SK-N-SH treated with all-trans-retinoic acid at 6 μM for 48 hours (cell line): Measurements from ENCODE around the gene CDK5.
A peak's percentile ranks its signal among the peaks of the same experiment; 100 is the strongest.

Experiments used
- ATAC-seq: fragments of 200-7000 bp; cut with Tn5 transposase; 3 replicates; pipeline ENCODE4 v1.9.1; 2020; ENCODE audit warnings: mild to moderate bottlenecking, moderate library complexity
- ARNTL ChIP-seq: fragments of 450-650 bp; formaldehyde crosslinking; IDR thresholded peaks from 2 replicates; pipeline ENCODE4 v1.5.0; 2020; ENCODE audit warnings: low read depth, mild to moderate bottlenecking, moderate library complexity, borderline replicate concordance
- BACH2 ChIP-seq: fragments of 250-450 bp; sonication (Bioruptor Pico); IDR thresholded peaks from 2 replicates; pipeline ENCODE4 v1.9.0; 2021; ENCODE audit warnings: mild to moderate bottlenecking, borderline replicate concordance
- CSDC2 ChIP-seq: fragments of 250-450 bp; sonication (Bioruptor Pico); IDR thresholded peaks from 2 replicates; pipeline ENCODE4 v1.5.0; 2020; ENCODE audit warnings: mild to moderate bottlenecking, moderate library complexity
- GLIS3 ChIP-seq: fragments of 250-450 bp; sonication (Bioruptor Pico); IDR thresholded peaks from 2 replicates; pipeline ENCODE4 v1.5.0; 2020; ENCODE audit warnings: mild to moderate bottlenecking, moderate library complexity
- ISL1 ChIP-seq: fragments of 250-450 bp; sonication (Bioruptor Pico); IDR thresholded peaks from 2 replicates; pipeline ENCODE4 v2.1.2; 2022; ENCODE audit warnings: mild to moderate bottlenecking, moderate library complexity
- OSR1 ChIP-seq: fragments of 250-450 bp; sonication (Bioruptor Pico); IDR thresholded peaks from 2 replicates; pipeline ENCODE4 v1.8.0; 2022; ENCODE audit warnings: moderate library complexity, mild to moderate bottlenecking, inconsistent platforms
- PPARA ChIP-seq: fragments of 250-450 bp; sonication (Bioruptor Pico); IDR thresholded peaks from 2 replicates; pipeline ENCODE4 v1.5.0; 2020; ENCODE audit warnings: mild to moderate bottlenecking, borderline replicate concordance
- RARB ChIP-seq: fragments of 250-450 bp; sonication (Bioruptor Pico); IDR thresholded peaks from 2 replicates; pipeline ENCODE4 v1.8.0; 2021; ENCODE audit warnings: mild to moderate bottlenecking, moderate library complexity
- TOX ChIP-seq: fragments of 250-450 bp; sonication (Bioruptor Pico); IDR thresholded peaks from 2 replicates; pipeline ENCODE4 v1.8.0; 2021; ENCODE audit warnings: mild to moderate bottlenecking, moderate library complexity, borderline replicate concordance
- ZFP3 ChIP-seq: fragments of 250-450 bp; sonication (Bioruptor Pico); IDR thresholded peaks from 2 replicates; pipeline ENCODE4 v1.5.0; 2020; ENCODE audit warnings: mild to moderate bottlenecking, moderate library complexity
- ZFP30 ChIP-seq: fragments of 450-650 bp; formaldehyde crosslinking; IDR thresholded peaks from 2 replicates; pipeline ENCODE4 v1.5.0; 2022; ENCODE audit warnings: mild to moderate bottlenecking, moderate library complexity
- ZNF70 ChIP-seq: fragments of 450-650 bp; formaldehyde crosslinking; IDR thresholded peaks from 2 replicates; pipeline ENCODE4 v1.5.0; 2020; ENCODE audit warnings: mild to moderate bottlenecking, moderate library complexity
- TF ChIP-seq, protein P1 (sequence below): fragments of 250-450 bp; sonication (Bioruptor Pico); IDR thresholded peaks from 2 replicates; pipeline ENCODE4 v1.5.0; 2020; ENCODE audit warnings: mild to moderate bottlenecking, moderate library complexity
- TF ChIP-seq, protein P2 (sequence below): fragments of 250-450 bp; sonication (Bioruptor Pico); IDR thresholded peaks from 2 replicates; pipeline ENCODE4 v1.5.1; 2020; ENCODE audit warnings: low read depth, mild to moderate bottlenecking, moderate library complexity
- TF ChIP-seq, protein P3 (sequence below): fragments of 250-450 bp; sonication (Bioruptor Pico); IDR thresholded peaks from 2 replicates; pipeline ENCODE4 v1.8.0; 2021; ENCODE audit warnings: low read depth, mild to moderate bottlenecking, moderate library complexity, borderline replicate concordance
- TF ChIP-seq, protein P4 (sequence below): fragments of 250-450 bp; sonication (Bioruptor Pico); IDR thresholded peaks from 2 replicates; pipeline ENCODE4 v1.8.0; 2020; ENCODE audit warnings: mild to moderate bottlenecking, moderate library complexity, borderline replicate concordance
- TF ChIP-seq, protein P5 (sequence below): fragments of 250-450 bp; sonication (Bioruptor Pico); IDR thresholded peaks from 2 replicates; pipeline ENCODE4 v1.5.1; 2021; ENCODE audit warnings: mild to moderate bottlenecking, moderate library complexity

The CDK5 gene

DNA sequence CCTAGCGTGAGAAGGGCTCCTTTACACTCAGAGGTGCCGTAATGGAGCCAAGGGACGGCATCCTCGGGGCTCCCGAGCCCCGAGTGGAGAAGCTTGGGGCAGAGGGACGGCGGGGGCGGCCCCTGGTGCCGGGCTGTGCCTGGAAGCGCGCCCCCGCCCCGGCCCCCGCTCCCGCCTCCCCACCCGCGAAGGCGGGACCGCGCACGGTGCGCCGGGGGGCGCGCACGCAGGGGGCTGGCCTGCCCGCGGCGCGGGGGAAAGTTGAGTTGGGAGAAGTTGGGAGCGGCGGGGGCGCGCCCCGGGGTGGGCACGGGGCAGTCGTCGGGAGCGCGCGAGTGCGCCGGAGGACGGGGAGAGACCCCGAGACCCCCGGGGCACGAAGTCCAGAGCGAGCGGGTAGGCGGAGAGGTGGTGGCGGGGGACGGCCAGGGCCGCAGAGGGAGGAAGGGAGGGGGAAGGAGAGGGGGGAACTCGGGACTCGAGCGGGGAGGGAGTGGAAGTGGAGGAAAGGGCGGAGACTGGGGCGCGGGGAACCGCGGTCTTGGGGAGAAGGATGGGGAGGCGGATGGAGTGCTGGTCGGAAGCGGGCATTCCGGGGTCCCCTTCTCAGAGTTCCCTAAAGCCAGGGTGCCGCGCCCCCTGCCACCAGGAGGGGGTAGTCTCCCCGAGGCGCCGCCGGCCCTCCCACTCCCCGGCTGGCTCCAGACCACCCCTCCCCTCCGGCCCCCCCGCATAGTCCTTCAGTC lies 1.8 kb upstream of the CDK5 start, which contains the start of gene SLC4A2 (continued):
- TF ChIP-seq, protein P1, sequence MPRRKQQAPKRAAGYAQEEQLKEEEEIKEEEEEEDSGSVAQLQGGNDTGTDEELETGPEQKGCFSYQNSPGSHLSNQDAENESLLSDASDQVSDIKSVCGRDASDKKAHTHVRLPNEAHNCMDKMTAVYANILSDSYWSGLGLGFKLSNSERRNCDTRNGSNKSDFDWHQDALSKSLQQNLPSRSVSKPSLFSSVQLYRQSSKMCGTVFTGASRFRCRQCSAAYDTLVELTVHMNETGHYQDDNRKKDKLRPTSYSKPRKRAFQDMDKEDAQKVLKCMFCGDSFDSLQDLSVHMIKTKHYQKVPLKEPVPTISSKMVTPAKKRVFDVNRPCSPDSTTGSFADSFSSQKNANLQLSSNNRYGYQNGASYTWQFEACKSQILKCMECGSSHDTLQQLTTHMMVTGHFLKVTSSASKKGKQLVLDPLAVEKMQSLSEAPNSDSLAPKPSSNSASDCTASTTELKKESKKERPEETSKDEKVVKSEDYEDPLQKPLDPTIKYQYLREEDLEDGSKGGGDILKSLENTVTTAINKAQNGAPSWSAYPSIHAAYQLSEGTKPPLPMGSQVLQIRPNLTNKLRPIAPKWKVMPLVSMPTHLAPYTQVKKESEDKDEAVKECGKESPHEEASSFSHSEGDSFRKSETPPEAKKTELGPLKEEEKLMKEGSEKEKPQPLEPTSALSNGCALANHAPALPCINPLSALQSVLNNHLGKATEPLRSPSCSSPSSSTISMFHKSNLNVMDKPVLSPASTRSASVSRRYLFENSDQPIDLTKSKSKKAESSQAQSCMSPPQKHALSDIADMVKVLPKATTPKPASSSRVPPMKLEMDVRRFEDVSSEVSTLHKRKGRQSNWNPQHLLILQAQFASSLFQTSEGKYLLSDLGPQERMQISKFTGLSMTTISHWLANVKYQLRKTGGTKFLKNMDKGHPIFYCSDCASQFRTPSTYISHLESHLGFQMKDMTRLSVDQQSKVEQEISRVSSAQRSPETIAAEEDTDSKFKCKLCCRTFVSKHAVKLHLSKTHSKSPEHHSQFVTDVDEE (CRISPR knock-in tag): peak; percentile 40; the same call in 1 of the 2 replicates
- TF ChIP-seq ARNTL (CRISPR knock-in tag) (no peak), GLIS3 (CRISPR knock-in tag) (no peak)

DNA sequence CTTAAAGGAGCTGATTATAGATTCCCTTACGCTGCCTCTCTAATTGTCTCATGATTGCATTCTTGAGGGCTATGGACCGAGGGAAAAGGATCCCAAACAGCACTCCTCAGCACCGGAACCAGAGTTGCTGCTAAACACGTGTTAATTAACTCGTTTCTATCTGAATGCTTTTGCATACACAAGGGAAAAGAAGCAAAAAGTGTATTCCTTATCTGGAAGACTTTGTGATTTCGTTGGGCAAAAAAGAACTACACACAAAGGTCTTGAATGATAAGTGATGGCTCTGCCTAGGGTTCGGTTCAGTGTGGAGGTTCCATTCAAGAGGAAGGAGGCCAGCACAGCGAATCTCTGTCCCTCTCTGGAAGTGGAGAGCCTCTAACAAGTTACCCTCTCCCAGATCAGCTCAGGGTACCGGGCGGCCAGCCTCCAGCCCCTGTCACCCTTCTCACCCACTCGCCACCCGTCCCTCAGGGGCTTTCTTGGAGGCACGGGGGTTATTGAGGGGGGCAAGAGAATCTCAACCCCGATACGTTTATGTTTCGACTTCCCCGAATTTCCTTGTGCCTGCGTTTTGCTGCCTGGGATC lies 1.2 kb upstream of the CDK5 start:
- ATAC-seq: no peak
- TF ChIP-seq, protein P2, sequence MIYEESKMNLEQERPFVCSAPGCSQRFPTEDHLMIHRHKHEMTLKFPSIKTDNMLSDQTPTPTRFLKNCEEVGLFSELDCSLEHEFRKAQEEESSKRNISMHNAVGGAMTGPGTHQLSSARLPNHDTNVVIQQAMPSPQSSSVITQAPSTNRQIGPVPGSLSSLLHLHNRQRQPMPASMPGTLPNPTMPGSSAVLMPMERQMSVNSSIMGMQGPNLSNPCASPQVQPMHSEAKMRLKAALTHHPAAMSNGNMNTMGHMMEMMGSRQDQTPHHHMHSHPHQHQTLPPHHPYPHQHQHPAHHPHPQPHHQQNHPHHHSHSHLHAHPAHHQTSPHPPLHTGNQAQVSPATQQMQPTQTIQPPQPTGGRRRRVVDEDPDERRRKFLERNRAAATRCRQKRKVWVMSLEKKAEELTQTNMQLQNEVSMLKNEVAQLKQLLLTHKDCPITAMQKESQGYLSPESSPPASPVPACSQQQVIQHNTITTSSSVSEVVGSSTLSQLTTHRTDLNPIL: no peak
- TF ChIP-seq ZNF70 (CRISPR knock-in tag): no peak
- TF ChIP-seq TOX: no peak
- TF ChIP-seq, protein P3, sequence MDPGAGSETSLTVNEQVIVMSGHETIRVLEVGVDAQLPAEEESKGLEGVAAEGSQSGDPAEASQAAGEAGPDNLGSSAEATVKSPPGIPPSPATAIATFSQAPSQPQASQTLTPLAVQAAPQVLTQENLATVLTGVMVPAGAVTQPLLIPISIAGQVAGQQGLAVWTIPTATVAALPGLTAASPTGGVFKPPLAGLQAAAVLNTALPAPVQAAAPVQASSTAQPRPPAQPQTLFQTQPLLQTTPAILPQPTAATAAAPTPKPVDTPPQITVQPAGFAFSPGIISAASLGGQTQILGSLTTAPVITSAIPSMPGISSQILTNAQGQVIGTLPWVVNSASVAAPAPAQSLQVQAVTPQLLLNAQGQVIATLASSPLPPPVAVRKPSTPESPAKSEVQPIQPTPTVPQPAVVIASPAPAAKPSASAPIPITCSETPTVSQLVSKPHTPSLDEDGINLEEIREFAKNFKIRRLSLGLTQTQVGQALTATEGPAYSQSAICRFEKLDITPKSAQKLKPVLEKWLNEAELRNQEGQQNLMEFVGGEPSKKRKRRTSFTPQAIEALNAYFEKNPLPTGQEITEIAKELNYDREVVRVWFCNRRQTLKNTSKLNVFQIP: no peak
- TF ChIP-seq, protein P1 (CRISPR knock-in tag): no peak
- no peak for TF ChIP-seq RARB
- no peak for TF ChIP-seq OSR1
- TF ChIP-seq ISL1 (CRISPR knock-in tag): no peak

DNA sequence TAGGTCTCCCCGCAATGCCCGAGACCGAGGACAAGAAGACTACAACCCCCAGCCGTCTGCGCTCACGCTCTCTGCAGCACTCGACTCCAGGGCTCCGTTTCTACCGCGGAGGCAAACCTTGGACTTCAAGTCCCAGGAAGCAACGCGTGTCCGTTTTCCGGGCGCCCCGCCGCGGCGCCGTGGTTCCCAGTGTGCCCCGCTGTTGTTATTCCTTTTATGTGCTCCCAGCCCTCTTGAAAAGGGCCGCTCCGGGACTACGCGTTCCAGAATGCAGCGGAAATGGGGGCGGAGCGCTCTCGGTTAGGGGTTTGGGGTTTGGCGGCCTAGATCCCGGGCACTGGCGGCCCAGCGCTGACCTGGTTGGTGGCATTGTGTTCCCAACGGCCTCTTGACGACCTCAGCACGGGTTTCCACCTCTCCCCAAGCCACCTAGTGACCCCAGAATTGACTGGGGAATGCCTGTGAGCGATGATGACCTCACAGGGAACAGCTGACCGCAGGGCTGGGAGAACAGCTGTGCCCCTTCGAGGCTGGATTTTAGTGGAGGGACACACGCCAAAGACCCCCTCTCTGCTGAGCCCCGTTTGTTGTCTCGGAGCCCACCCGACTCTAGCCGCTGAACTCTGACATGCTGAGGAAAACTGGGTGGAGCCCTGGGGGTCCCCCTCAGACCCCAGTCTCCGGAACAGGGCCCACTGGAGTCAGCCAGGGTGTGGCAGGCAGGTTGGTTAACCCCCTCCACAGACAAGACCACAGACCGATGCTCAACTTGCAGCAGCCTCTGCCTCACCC lies 488 bp upstream of the CDK5 start:
- ATAC-seq: peak; percentile 91
- TF ChIP-seq BACH2 (CRISPR knock-in tag): no peak
- TF ChIP-seq ZNF70 (CRISPR knock-in tag): no peak
- TF ChIP-seq, protein P4, sequence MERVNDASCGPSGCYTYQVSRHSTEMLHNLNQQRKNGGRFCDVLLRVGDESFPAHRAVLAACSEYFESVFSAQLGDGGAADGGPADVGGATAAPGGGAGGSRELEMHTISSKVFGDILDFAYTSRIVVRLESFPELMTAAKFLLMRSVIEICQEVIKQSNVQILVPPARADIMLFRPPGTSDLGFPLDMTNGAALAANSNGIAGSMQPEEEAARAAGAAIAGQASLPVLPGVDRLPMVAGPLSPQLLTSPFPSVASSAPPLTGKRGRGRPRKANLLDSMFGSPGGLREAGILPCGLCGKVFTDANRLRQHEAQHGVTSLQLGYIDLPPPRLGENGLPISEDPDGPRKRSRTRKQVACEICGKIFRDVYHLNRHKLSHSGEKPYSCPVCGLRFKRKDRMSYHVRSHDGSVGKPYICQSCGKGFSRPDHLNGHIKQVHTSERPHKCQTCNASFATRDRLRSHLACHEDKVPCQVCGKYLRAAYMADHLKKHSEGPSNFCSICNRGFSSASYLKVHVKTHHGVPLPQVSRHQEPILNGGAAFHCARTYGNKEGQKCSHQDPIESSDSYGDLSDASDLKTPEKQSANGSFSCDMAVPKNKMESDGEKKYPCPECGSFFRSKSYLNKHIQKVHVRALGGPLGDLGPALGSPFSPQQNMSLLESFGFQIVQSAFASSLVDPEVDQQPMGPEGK (CRISPR knock-in tag): no peak
- TF ChIP-seq ZFP3 (CRISPR knock-in tag): peak; percentile 52; the same call in 1 of the 2 replicates
- no peak for TF ChIP-seq PPARA (CRISPR knock-in tag)
- TF ChIP-seq ZFP30 (CRISPR knock-in tag): no peak
- TF ChIP-seq RARB: no peak
- TF ChIP-seq, protein P2: 0 out of 2 replicates have a peak, but pooled peaks have one; percentile 23
- 0 out of 2 replicates have a peak, but pooled peaks have one; percentile 51 for TF ChIP-seq CSDC2 (CRISPR knock-in tag)
- TF ChIP-seq, protein P5, sequence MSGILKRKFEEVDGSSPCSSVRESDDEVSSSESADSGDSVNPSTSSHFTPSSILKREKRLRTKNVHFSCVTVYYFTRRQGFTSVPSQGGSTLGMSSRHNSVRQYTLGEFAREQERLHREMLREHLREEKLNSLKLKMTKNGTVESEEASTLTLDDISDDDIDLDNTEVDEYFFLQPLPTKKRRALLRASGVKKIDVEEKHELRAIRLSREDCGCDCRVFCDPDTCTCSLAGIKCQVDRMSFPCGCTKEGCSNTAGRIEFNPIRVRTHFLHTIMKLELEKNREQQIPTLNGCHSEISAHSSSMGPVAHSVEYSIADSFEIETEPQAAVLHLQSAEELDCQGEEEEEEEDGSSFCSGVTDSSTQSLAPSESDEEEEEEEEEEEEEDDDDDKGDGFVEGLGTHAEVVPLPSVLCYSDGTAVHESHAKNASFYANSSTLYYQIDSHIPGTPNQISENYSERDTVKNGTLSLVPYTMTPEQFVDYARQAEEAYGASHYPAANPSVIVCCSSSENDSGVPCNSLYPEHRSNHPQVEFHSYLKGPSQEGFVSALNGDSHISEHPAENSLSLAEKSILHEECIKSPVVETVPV (CRISPR knock-in tag): peak; percentile 52; the same call in 1 of the 2 replicates
- no peak for TF ChIP-seq OSR1
- TF ChIP-seq, protein P1 (CRISPR knock-in tag): no peak; the same call in 1 of the 2 replicates
